ENCODE data around the gene FOXD1.
"Not testable (repeated sequence)": the region's sequence is repeated elsewhere in the genome, so short reads cannot be mapped to it uniquely, and the experiment has no call there.

Gene FOXD1

GRCh38 chr5:73448463-73449136, at the start of gene FOXD1:
Gene FOXD1, minus strand, starts transcription at chr5:73448777. Its CDS starts 415 bp downstream, at chr5:73448362.
- H3K4me3 ChIP-seq (ENCODE audit: low read depth, low read length), result peak within 1 kb of the TSS; percentile 57
- H3K9ac ChIP-seq (ENCODE audit: low read depth, low read length), result peak within 1 kb of the TSS; percentile 47
- peaks cover 4% of the 10 kb centered on the region for H3K4me1 ChIP-seq (ENCODE audit: control insufficient read depth, insufficient read depth, low read length)
- no peaks in the 10 kb centered on the region for H3K36me3 ChIP-seq (ENCODE audit: control insufficient read depth, insufficient read depth, low read length)
- no peaks in the 10 kb centered on the region for H3K9me3 ChIP-seq (ENCODE audit: control insufficient read depth, insufficient read depth, low read length)
- peaks cover 89% of the 10 kb centered on the region for H3K27me3 ChIP-seq (ENCODE audit: control insufficient read depth, insufficient read depth, low read length)

GRCh38 chr5:73497497-73498056, 49.0 kb upstream of the FOXD1 start:
- Histone ChIP-seq H3K36me3 (ENCODE audit: control insufficient read depth, insufficient read depth, low read length) (peaks cover 6% of the 10 kb centered on the region), H3K9ac (ENCODE audit: low read depth, low read length) (peak overlapping the region; percentile 95), H3K4me3 (ENCODE audit: low read depth, low read length) (peak overlapping the region; percentile 95), H3K4me1 (ENCODE audit: control insufficient read depth, insufficient read depth, low read length) (peaks cover 7% of the 10 kb centered on the region), H3K27me3 (ENCODE audit: control insufficient read depth, insufficient read depth, low read length) (peaks cover under 1% of the 10 kb centered on the region), H3K9me3 (ENCODE audit: control insufficient read depth, insufficient read depth, low read length) (no peaks in the 10 kb centered on the region)

- H3K27me3 ChIP-seq (ENCODE audit: control insufficient read depth, insufficient read depth, low read length), result peaks cover 6% of the 10 kb centered on the region
- H3K4me1 ChIP-seq (ENCODE audit: control insufficient read depth, insufficient read depth, low read length), result peaks cover 7% of the 10 kb centered on the region
- peaks cover under 1% of the 10 kb centered on the region for H3K36me3 ChIP-seq (ENCODE audit: control insufficient read depth, insufficient read depth, low read length)
- peak overlapping the region; percentile 95 for H3K4me3 ChIP-seq (ENCODE audit: low read depth, low read length)
- peak overlapping the region; percentile 55 for H3K9ac ChIP-seq (ENCODE audit: low read depth, low read length)
- H3K9me3 ChIP-seq (ENCODE audit: control insufficient read depth, insufficient read depth, low read length), result no peaks in the 10 kb centered on the region
Measured at GRCh38 chr5:73496984-73497457, 48.4 kb upstream of the FOXD1 start.

GRCh38 chr5:73495772-73496335, 47.3 kb upstream of the FOXD1 start:
- no peak overlapping the region for H3K9ac ChIP-seq (ENCODE audit: low read depth, low read length)
- H3K4me1 ChIP-seq (ENCODE audit: control insufficient read depth, insufficient read depth, low read length), result peaks cover 7% of the 10 kb centered on the region
- H3K36me3 ChIP-seq (ENCODE audit: control insufficient read depth, insufficient read depth, low read length), result no peaks in the 10 kb centered on the region
- no peaks in the 10 kb centered on the region for H3K9me3 ChIP-seq (ENCODE audit: control insufficient read depth, insufficient read depth, low read length)
- peaks cover 7% of the 10 kb centered on the region for H3K27me3 ChIP-seq (ENCODE audit: control insufficient read depth, insufficient read depth, low read length)
- no peak overlapping the region for H3K4me3 ChIP-seq (ENCODE audit: low read depth, low read length)

GRCh38 chr5:73494721-73495120, 46.1 kb upstream of the FOXD1 start:
- Histone ChIP-seq H3K4me1 (ENCODE audit: control insufficient read depth, insufficient read depth, low read length) (peaks cover 7% of the 10 kb centered on the region), H3K4me3 (ENCODE audit: low read depth, low read length) (no peak overlapping the region), H3K9me3 (ENCODE audit: control insufficient read depth, insufficient read depth, low read length) (no peaks in the 10 kb centered on the region), H3K36me3 (ENCODE audit: control insufficient read depth, insufficient read depth, low read length) (no peaks in the 10 kb centered on the region), H3K27me3 (ENCODE audit: control insufficient read depth, insufficient read depth, low read length) (peaks cover 7% of the 10 kb centered on the region), H3K9ac (ENCODE audit: low read depth, low read length) (no peak overlapping the region)

- peaks cover 7% of the 10 kb centered on the region for H3K4me1 ChIP-seq (ENCODE audit: control insufficient read depth, insufficient read depth, low read length)
- H3K9ac ChIP-seq (ENCODE audit: low read depth, low read length), result no peak overlapping the region
- peaks cover 7% of the 10 kb centered on the region for H3K27me3 ChIP-seq (ENCODE audit: control insufficient read depth, insufficient read depth, low read length)
- H3K36me3 ChIP-seq (ENCODE audit: control insufficient read depth, insufficient read depth, low read length), result no peaks in the 10 kb centered on the region
- H3K4me3 ChIP-seq (ENCODE audit: low read depth, low read length), result no peak overlapping the region
- no peaks in the 10 kb centered on the region for H3K9me3 ChIP-seq (ENCODE audit: control insufficient read depth, insufficient read depth, low read length)
Measured at GRCh38 chr5:73493421-73493820, 44.8 kb upstream of the FOXD1 start.

- Histone ChIP-seq H3K36me3 (ENCODE audit: control insufficient read depth, insufficient read depth, low read length) (no peaks in the 10 kb centered on the region), H3K4me1 (ENCODE audit: control insufficient read depth, insufficient read depth, low read length) (peaks cover 14% of the 10 kb centered on the region), H3K9ac (ENCODE audit: low read depth, low read length) (no peak overlapping the region), H3K4me3 (ENCODE audit: low read depth, low read length) (no peak overlapping the region), H3K9me3 (ENCODE audit: control insufficient read depth, insufficient read depth, low read length) (no peaks in the 10 kb centered on the region), H3K27me3 (ENCODE audit: control insufficient read depth, insufficient read depth, low read length) (peaks cover 7% of the 10 kb centered on the region)
Measured at GRCh38 chr5:73491155-73491554, 42.6 kb upstream of the FOXD1 start.

GRCh38 chr5:73490088-73490487, 41.5 kb upstream of the FOXD1 start:
- no peaks in the 10 kb centered on the region for H3K36me3 ChIP-seq (ENCODE audit: control insufficient read depth, insufficient read depth, low read length)
- no peak overlapping the region for H3K9ac ChIP-seq (ENCODE audit: low read depth, low read length)
- H3K4me3 ChIP-seq (ENCODE audit: low read depth, low read length), result no peak overlapping the region
- peaks cover 7% of the 10 kb centered on the region for H3K27me3 ChIP-seq (ENCODE audit: control insufficient read depth, insufficient read depth, low read length)
- H3K4me1 ChIP-seq (ENCODE audit: control insufficient read depth, insufficient read depth, low read length), result peaks cover 20% of the 10 kb centered on the region
- no peaks in the 10 kb centered on the region for H3K9me3 ChIP-seq (ENCODE audit: control insufficient read depth, insufficient read depth, low read length)

- H3K4me3 ChIP-seq (ENCODE audit: low read depth, low read length), result no peak overlapping the region
- H3K4me1 ChIP-seq (ENCODE audit: control insufficient read depth, insufficient read depth, low read length), result peaks cover 20% of the 10 kb centered on the region
- H3K9ac ChIP-seq (ENCODE audit: low read depth, low read length), result no peak overlapping the region
- no peaks in the 10 kb centered on the region for H3K9me3 ChIP-seq (ENCODE audit: control insufficient read depth, insufficient read depth, low read length)
- no peaks in the 10 kb centered on the region for H3K36me3 ChIP-seq (ENCODE audit: control insufficient read depth, insufficient read depth, low read length)
- H3K27me3 ChIP-seq (ENCODE audit: control insufficient read depth, insufficient read depth, low read length), result peaks cover 7% of the 10 kb centered on the region
Measured at GRCh38 chr5:73488806-73489205, 40.2 kb upstream of the FOXD1 start.

GRCh38 chr5:73487815-73488214, 39.2 kb upstream of the FOXD1 start:
- Histone ChIP-seq H3K27me3 (ENCODE audit: control insufficient read depth, insufficient read depth, low read length) (peaks cover 7% of the 10 kb centered on the region), H3K4me3 (ENCODE audit: low read depth, low read length) (no peak overlapping the region), H3K9ac (ENCODE audit: low read depth, low read length) (no peak overlapping the region), H3K36me3 (ENCODE audit: control insufficient read depth, insufficient read depth, low read length) (no peaks in the 10 kb centered on the region), H3K4me1 (ENCODE audit: control insufficient read depth, insufficient read depth, low read length) (peaks cover 20% of the 10 kb centered on the region), H3K9me3 (ENCODE audit: control insufficient read depth, insufficient read depth, low read length) (no peaks in the 10 kb centered on the region)

GRCh38 chr5:73487257-73487656, 38.7 kb upstream of the FOXD1 start:
- H3K4me3 ChIP-seq (ENCODE audit: low read depth, low read length), result peak overlapping the region; percentile 4
- not testable (repeated sequence) for H3K36me3 ChIP-seq (ENCODE audit: control insufficient read depth, insufficient read depth, low read length); H3K27me3 ChIP-seq (ENCODE audit: control insufficient read depth, insufficient read depth, low read length); H3K9me3 ChIP-seq (ENCODE audit: control insufficient read depth, insufficient read depth, low read length)
- H3K4me1 ChIP-seq (ENCODE audit: control insufficient read depth, insufficient read depth, low read length), result peaks cover 20% of the 10 kb centered on the region
- peak overlapping the region; percentile 50 for H3K9ac ChIP-seq (ENCODE audit: low read depth, low read length)
